Hippocampal formation (tissue), 2 donors: ENCODE results near the gene ERCC4.

ENCODE experiments used
- DNase-seq, 2 donors: peaks; one replicate each; lab custom pipeline; 2025; lab: John Stamatoyannopoulos, UW

The ERCC4 gene

DNA sequence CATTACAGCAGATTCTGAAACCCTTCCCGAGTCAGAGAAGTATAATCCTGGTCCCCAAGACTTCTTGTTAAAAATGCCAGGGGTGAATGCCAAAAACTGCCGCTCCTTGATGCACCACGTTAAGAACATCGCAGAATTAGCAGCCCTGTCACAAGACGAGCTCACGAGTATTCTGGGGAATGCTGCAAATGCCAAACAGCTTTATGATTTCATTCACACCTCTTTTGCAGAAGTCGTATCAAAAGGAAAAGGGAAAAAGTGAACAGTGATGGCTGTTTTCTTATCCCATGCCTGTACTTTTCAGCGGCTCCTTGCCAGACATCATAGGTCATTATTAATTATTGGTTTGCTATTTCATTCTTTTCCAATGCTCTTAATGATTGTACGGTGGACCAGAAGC is 28.1 kb downstream of the ERCC4 start:
- no peak for DNase-seq

DNA sequence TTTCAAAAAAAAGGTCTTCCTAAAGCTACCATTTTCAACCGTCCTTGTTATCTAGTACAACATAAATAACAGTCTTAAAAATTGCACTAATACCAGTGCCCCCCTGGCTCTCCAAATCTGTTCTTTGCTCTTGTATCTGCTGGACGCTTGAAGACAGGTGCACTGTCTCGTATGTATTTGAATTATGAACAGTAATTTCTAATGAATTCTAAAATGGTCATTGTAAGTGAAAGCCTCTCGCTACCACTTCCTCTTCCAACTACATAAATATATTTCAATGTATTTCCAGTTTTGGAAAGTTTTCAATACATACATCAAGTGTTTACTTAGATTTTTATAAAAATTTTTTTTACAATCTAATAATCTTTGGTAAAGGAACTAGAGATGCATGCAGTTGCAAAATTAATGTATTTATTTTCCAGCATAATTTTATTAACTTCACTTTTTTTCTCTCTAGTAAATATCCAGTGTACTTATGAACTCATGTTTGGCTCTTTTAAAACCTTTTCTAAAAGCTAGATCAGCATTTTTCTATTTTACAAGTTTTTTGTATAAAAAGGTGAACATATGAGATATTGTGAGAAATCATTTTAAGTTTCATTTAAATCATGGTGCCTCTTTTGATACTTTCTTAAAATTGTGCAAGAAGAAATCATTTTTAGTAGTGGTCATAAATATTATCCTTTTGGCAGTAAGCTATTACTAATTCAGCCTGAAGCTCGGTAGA is 31.0 kb downstream of the ERCC4 start:
- DNase-seq, result no peak

DNA sequence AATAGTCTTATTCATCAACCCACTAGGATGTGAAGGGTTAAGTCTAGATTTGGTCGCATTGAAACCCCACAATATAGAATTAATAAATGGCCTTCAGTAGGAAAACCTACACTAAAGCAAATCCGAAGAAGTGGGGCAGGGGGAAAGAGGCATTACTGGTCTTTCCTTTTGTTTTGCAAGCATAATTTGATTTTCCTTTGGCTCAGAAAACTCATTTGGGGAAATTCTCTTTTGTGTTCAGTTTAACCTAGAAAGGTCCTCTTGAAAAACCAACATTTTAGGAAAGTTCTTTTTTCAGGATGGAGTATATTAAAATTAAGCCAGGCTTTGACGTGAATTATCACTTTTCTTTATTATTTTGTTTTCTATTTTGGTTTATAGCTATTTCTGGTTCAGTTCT is 31.7 kb downstream of the ERCC4 start:
- DNase-seq, result no peak

DNA sequence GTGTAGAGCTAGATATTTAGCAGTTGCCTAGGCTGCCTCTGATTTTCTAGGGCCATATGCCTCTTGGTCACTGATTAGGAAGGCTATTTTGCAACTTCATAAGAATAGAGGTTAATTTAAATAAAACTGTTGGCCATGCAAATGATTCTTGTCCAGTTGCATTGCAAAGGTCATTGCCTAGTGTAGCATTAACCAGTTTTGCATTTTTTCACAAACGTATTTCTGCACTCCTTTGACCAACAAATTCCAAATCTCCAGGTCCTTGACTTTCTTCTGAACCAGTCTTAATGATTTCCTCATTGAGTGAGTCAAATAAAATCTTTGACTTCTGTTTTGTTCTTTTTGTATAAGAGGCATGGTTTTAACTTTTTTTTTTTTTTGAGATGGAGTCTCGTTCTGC is 33.5 kb downstream of the ERCC4 start:
- DNase-seq, result no peak

DNA sequence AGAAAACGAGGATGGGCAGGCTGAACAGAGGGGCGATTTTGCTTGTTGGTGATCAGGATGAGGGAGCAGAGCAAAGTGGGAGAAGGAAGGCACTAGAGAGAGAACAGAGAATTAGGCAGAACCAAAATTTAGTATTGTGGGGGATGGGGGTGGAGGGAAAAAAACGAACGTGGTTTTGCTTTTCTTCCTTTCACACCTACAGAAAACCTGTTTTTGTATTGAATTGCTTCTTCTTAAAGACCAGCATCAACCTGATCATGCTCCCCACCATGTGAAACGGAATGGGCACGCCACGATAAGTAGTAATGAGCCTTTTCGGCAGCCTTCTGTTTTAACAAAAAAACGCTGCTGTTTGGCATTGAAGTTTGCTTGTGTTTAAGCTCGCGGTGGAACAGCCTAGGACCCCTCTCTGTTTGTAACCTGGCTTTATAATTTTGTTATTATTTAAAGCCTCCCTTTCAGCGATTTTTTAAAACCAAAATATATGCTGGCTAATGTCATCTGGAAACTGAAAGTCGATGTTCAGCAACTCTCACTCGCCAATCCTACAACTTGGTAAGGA is 36.8 kb downstream of the ERCC4 start:
- no peak for DNase-seq

DNA sequence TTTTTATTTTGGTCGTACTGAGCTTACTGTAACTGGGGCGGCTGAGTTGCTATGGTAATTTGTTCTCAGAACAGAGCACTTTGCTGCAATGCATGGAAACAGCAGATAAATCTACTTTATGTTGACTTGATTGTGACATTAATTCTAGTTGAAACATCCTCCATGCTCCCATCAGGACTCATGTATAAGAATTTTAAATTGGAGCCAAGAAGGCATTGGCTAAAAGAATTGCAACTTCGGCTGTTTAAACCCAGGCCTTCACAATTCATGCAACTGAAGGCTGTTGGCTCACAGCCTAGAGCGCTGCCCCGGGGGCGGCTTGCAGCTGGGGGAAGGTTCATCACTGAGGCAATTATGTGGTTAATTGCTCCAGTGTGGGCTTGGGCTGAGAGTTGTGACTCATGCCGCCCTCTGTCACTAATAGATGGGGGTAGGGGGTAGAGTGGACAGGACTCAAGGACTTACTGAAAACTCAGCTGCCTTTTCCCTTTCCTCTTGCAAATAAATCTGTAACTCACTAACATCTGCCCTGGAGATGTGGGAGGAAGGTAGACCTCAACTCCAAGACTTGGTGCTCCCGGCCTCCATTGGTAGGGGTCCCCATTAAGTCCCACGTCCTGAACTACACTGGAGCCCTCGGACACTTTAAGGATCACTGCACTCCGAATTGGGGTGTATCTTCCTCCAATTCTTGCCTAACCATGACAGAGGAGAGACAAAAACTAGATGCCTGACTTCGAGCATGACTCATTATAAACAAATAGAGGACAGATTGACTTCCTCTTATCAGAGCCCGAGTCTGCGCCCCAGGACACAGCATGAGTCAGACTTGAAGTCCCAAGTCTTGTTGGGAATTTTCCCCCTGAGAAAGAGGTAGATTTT is 37.5 kb downstream of the ERCC4 start:
- peak; percentile 40 to 47 for DNase-seq

DNA sequence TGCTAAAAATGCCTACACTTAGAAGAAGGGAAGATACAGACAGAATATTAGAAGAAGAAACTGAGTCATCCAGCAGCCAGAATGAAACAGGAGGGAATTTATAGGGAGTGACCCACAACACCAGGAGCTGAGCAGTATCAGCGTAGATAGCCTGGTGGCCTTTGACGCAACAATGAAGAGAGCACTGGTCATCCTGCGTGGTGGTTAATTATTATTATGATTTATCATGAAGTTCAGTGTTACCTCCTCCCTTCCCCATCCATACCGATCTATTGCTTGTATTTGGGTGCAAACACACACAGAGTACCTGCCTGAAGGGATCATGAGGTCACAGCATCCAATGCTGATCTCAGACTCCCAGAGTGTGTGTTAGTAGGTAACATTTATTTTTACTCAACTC is 38.5 kb downstream of the ERCC4 start:
- no peak for DNase-seq

DNA sequence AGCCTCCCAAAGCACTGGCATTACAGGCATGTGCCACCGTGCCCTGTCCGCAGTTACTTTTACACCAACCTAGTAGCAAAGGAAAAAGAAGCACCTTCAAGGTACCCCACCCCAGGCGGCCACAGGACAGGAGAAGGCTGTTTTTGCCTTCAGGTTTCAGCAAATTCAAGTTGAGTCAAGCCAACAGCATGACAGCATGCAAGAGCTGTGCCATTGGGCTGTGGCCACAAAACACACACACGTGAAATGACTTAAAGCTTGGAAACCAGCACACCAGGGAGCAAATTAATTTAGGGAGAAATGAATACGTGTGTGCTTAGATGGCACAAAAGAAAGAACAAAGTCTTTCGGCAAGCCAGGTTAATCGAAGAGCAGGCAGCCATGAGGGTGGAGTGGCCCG is 39.7 kb downstream of the ERCC4 start:
- DNase-seq, result no peak

DNA sequence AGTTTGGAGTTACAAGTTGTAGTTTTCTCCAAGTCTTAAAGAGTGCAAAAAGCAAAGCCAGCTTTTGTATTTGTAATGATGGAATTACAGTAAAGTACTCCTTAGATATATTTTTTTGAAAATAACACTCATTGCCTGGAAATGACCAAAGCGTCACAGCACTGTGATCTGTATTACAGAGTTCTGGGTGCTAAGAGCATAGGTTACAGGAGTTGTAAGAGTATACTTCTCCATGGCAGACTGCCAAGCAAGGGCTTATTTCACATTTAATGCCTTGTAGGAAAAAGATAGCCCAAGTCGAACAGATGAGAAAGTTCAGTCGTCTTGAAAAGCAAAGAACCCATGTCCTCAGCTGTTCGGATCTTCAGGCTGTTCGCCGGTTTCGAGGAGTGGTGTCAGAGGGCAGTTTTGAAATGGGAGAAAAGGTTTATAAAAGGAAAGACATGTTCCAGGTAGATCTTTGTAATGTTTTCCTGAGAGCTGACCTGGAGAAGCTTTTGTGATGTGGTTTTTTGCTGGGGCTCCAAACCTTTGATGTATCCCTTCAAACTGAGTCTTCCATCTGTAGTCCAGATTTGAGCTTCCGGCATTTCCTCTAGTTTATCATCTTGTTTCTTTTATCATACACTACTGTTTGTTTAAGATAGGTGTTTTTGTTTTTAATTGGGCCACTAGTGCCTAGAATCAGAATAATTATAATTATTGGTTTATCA is 41.3 kb downstream of the ERCC4 start:
- DNase-seq, result no peak

DNA sequence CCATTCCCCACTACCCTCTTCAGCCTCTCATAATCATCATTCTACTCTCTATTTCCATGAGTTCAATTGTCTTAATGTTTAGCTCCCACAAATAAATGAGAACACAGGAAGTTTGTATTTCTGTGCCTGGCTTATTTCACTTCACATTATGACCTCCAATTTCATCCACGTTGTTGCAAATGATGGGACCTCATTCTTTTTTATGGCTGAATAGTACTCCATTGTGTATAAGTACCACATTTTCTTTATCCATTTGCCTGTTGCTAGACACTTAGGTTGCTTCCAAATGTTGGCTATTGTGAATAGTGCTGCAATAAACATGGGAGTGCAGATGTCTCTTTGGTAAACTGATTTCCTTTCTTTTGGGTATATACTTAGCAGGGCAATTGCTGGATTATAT is 42.3 kb downstream of the ERCC4 start:
- DNase-seq, result no peak

DNA sequence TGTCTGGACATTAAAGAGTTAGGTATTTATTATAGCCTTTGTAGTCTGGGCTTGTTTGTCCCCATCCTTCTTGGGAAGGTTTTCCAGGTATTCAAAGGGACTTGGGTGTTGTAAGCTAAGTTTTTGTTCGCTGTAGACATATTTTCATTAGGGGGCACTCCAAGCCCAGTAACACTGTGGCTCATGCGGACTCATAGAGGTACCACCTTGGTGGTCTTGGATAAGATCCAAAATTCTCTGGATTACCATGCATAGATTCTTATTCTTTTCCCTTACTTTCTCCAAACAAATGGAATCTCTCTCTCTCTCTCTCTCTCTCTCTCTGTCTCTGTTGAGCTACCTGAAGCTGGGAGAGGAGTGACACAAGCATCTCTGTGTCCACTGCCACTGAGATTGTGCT is 48.9 kb downstream of the ERCC4 start:
- DNase-seq, result no peak

DNA sequence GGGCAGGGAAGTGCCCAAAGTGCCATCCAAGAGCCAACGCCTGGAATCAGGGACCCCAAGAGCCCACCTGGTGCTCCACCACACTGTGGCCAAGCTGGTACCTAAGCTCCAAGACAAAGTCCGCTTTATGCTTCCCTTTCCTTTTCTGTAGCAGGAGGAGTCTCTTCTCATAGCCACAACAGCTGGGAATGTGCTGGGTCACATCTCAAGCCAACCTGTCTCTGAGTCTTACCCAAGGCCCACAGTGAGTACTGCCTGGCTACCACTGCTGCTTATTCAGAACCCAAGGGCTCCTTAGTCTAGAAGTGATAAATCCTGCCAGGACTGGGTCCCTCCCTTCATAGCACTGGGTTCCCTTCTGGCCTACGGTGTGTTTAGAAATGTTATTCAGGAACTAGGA is 49.8 kb downstream of the ERCC4 start:
- no peak for DNase-seq

DNA sequence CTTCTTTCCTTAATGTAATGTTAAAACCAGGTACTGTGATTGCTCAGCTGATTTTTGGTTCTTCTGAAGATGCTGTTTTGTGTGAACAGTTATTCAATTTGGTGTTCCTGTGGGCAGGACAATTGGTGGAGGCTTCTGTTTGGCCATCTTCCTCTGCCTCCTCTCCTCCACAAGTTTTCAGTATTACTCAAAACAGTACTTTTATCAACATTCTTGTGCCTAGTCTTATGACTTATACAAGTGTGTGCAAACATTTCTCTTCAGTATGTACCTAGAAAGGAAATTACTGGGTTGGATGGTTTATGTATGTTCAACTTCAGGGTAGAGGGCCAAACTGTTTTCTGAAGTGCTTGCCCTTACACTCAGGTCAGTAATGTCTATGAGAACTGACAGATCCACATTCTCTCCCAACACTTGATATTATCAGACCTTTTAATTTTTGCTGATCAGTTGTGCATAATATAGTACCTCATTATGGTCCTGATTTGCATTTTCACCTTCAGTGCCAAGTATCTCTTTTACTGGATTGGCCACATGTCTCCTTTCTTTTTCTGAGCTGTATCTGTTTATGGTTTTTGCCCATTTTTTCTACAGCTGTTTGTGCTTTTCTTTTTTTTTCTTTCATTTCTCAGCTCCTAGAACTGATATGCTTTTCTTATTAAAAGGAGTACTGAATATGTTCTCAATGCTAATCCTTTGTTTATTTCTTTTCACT is 50.9 kb downstream of the ERCC4 start:
- DNase-seq, result no peak

DNA sequence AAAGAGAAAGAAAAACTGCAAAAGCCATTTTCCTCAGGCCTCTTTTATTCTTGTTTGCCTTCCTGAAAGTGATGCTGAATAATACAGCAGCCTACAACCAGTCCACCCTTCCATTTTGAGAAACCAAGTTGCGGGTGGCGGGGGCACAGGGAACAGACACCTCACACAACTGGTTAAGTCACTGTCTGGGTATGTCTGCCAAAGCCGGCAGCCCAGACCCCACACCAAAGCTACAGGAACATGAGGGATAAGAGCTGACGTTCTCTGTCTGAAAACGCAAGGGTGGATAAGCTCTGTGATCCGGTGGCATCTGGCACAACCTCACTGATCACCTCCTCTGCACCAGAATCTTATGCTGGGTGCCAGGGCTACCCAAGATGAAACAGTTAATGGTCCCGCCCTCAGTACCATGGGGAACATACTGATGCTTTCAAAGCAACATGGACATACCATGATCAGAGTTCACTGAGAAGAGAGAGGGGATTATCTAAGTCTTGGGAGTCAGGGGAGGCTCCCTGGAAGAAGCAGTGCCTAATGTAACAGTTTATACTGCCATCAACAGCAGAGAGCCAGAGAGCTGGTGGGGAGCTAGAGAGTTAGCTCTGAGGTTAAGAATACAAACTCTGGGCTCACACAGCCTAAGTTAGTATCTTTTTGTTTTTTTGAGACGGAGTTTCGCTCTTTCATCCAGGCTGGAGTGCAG is 53.5 kb downstream of the ERCC4 start:
- DNase-seq, result no peak

DNA sequence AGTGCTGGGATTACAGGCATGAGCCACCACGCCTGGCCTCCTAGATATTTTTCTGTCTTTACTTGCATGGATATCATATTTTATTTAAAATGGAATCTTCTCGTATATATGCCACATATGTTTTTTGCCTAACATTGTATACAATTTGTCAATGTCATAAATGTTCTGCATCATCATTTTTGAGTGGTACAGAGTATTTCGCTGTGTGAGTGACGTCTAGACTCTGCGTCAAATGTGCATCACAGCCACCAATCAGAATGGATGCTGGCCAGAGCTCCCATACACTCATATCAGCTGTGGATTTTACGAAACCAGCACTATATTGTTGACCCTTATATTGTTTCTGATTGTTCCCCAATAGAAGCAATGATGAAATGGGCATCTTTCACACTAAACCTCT is 57.2 kb downstream of the ERCC4 start:
- DNase-seq, result no peak

DNA sequence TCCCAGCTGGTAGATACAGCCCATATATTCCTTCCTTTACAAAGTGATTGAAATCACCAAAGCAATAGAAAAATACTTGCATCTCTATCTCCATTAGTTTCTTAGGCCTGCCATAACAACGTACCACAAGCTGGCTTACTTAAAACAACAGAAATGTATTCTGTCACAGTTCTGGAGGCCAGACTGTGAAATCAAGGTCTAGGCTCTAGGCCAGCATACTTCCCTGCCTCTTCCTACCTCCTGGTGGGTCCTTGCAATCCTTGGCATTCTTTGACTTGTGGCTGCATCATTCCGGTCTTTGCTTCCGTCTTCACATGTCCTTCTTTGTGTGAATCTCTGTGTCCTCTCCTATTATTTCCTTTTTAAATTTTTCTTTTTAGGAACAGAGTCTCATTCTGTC is 62.5 kb downstream of the ERCC4 start:
- no peak for DNase-seq

DNA sequence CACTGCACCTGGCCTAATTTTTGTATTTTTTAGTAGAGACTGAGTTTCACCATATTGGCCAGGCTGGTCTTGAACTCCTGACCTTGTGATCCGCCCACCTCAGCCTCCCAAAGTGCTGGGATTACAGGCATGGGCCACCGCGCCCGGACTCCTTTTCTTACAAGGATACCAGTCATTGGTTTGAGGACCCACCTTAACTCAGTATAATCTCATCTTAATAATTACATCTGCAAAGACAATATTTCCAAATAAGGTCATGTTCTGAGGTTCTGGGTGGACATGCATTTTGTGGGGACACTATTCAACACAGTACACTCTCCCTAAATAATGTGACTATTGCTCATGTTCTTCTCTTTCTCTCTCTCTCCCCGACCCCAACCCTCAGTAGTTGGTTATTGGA is 63.7 kb downstream of the ERCC4 start:
- DNase-seq, result no peak

DNA sequence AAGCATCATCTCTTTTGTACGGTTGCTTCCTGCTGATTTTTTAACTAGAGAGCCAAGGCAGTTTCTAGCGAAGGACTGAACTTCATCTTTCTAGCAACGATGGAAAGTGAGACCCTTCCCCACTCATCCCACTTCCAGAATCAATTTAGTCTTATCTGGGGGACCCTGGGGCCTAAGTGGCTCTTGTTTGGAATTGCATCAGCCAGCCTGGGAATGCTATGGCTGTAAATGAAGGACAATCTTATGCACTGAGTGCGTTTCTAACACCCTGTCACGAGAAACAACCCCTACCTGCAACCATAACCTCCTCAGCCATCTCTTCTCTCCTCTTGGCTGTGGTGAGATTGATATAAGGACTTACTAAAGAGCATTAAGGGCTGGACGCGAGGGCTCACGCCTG is 64.8 kb downstream of the ERCC4 start:
- DNase-seq, result no peak

DNA sequence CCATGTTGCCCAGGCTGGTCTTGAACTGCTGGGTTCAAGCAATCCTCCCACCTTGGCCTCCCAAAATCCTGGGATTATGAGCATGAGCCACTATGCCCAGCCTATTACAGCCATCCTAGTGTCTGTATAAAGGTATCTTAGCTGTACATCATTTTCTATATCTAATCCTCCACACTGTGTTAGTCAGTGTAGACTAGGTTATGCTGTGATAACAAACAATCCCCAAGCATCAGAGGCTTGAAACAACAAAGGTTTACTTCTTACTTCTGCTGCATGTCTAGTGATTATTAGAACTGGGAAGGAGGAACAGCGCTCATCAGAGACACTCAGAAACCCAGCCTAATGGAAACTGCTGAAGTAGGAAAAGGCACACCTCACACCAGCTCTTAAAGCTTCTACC is 68.1 kb downstream of the ERCC4 start:
- DNase-seq, result no peak

DNA sequence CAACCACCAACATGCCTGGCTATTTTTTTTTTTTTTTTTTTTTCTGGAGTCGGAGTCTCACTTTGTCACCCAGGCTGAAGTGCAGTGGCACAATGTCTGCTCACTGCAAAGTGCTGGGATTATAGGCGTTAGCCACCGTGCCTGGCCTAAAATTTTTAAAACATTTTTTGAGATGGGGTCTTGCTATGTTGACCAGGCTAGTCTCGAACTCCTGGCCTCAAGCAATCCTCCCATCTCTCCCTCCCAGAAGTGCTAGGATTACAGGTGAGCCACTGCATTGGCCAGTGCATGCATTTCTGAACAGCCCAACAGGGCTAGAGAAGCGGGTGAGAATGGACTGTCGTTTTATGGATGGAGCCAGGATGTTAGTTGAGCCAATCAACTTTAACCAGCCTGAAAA is 72.4 kb downstream of the ERCC4 start:
- DNase-seq, result no peak

DNA sequence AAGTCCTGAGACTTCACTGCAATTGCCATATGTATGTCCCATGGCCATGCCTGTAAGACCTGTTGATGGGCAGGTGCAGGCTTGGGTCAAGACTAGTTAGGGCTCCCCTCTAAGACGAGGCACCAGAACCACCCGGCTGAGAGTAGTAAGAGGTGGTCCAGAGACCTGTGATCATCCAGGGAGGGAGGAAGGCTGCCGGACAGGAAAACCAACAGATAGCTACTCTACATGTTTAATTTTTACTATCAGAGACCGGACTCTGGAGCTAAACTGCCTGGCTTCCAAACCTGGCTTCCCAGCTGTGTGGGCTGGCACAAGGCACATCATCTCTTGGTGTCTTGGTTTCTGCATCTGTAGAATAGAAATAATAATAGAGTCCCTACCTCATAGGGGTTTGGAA is 73.0 kb downstream of the ERCC4 start:
- no peak for DNase-seq
